AG08396 (cell line): ENCODE results near the gene CCNL1.

ENCODE experiments used
- DNase-seq: peaks from one replicate; pipeline ENCODE4 v3.0.0; 2012; ENCODE audit warnings: low spot score, mixed read lengths

CCNL1 gene

GRCh38 chr3:157145606-157146322, 14.2 kb downstream of the CCNL1 start:
- no peak for DNase-seq

GRCh38 chr3:157142315-157142714, 17.6 kb downstream of the CCNL1 start:
- DNase-seq: no peak

GRCh38 chr3:157139938-157140534, 19.9 kb downstream of the CCNL1 start:
- DNase-seq: no peak

- no peak for DNase-seq
These were observed 23.1 kb downstream of the CCNL1 start for GRCh38 chr3:157136647-157137387.

- peak; percentile 37 for DNase-seq
These were observed 24.1 kb downstream of the CCNL1 start for GRCh38 chr3:157135671-157136396.

- DNase-seq: no peak
These were observed 25.2 kb downstream of the CCNL1 start for GRCh38 chr3:157134620-157135191.

- DNase-seq: no peak
These were observed 26.3 kb downstream of the CCNL1 start for GRCh38 chr3:157133434-157134320.

GRCh38 chr3:157132936-157133335, 27.0 kb downstream of the CCNL1 start:
- no peak for DNase-seq

- no peak for DNase-seq
These were observed 27.6 kb downstream of the CCNL1 start for GRCh38 chr3:157132341-157132740.

GRCh38 chr3:157131861-157132260, 28.1 kb downstream of the CCNL1 start:
- DNase-seq: no peak

- DNase-seq: peak; percentile 29
These were observed 29.3 kb downstream of the CCNL1 start for GRCh38 chr3:157130467-157131251.

- DNase-seq: no peak
These were observed 30.0 kb downstream of the CCNL1 start for GRCh38 chr3:157129803-157130466.

- peak; percentile 36 for DNase-seq
These were observed 30.9 kb downstream of the CCNL1 start for GRCh38 chr3:157128771-157129681.

- DNase-seq: peak; percentile 54
These were observed 31.8 kb downstream of the CCNL1 start for GRCh38 chr3:157127831-157128767.

- no peak for DNase-seq
These were observed 32.7 kb downstream of the CCNL1 start for GRCh38 chr3:157127268-157127667.

- DNase-seq: no peak
These were observed 33.6 kb downstream of the CCNL1 start for GRCh38 chr3:157126365-157126764.

GRCh38 chr3:157125101-157125500, 34.8 kb downstream of the CCNL1 start:
- DNase-seq: no peak
